ENCODE results near the gene KCNMB1. TPM values are rescaled to one million over a fixed set of nuclear protein-coding genes. Genes with fewer than 3 reads are reported as not detected.

Gene KCNMB1
- total and polyA plus RNA-seq, 2 of the 13 experiments (the other 11 are each of a cell fraction or from before 2014, with no cell fraction given), result not detected

- no peak overlapping the region for H3K27ac ChIP-seq (ENCODE audit: extremely low read length, insufficient read depth, low read length)
- DNase-seq (ENCODE audit: low spot score) (no peak), FAIRE-seq (no peak), ATAC-seq (no peak)
- no peaks in the 10 kb centered on the region for H3K36me3 ChIP-seq (replicated peaks in 1 of 2; ENCODE audit: control insufficient read depth in 1 of 2, insufficient read depth in 2 of 2, low read length in 2 of 2)
- WGBS (ENCODE audit: low lambda C conversion rate), result 26% methylated on average over 6 of the region's 6 CpGs
- H3K9me3 ChIP-seq (ENCODE audit: low read length), result no peaks in the 10 kb centered on the region
- intact Hi-C loops (cut with micrococcal nuclease; ENCODE audit: unreplicated experiment), result loop anchor here (2.0 kb wide), 1 partner anchor 151 kb away; no protein-coding TSS in a partner anchor
- CTCF ChIA-PET (ENCODE audit: low intra/inter-chr PET ratio, low total read pairs), result interaction anchor here (3.1 kb wide), 1 partner anchor 194 kb away, joined by 24 read pairs; no protein-coding TSS in a partner anchor
- BruUV-seq (replicated peaks), result no TSS peak
- no peaks in the 10 kb centered on the region for H3K4me1 ChIP-seq (ENCODE audit: insufficient read depth, low read length)
- POLR2A ChIA-PET, result no interaction called here
- H3K4me2 ChIP-seq (ENCODE audit: low read depth, low read length), result no peak overlapping the region
- H3K79me2 ChIP-seq (ENCODE audit: insufficient read depth, low read length), result no peaks in the 10 kb centered on the region
- TF ChIP-seq ZBTB26 (CRISPR knock-in tag; IDR thresholded peaks at IDR 0.05; ENCODE audit: borderline replicate concordance), result no peak
- TF ChIP-seq SKIL (CRISPR knock-in tag; IDR thresholded peaks at IDR 0.05; ENCODE audit: borderline replicate concordance), result no peak
- TF ChIP-seq JUNB (CRISPR knock-in tag; IDR thresholded peaks at IDR 0.05; ENCODE audit: borderline replicate concordance), result no peak
- no peak for TF ChIP-seq POLR2A (IDR thresholded peaks at IDR 0.05; ENCODE audit: insufficient read depth in 1 of 2, low read depth in 2 of 2, low read length in 2 of 2)
- no peak for TF ChIP-seq SAP130 (CRISPR knock-in tag; IDR thresholded peaks at IDR 0.05; ENCODE audit: low read depth)
- no peak for TF ChIP-seq ZNF639 (CRISPR knock-in tag; conservative IDR thresholded peaks at IDR 0.05)
- TF ChIP-seq HNRNPL (IDR thresholded peaks at IDR 0.05; ENCODE audit: low read depth, low read length), result no peak
- TF ChIP-seq ZNF550 (CRISPR knock-in tag; IDR thresholded peaks at IDR 0.05; ENCODE audit: borderline replicate concordance), result no peak
- TF ChIP-seq ZSCAN30 (CRISPR knock-in tag; IDR thresholded peaks at IDR 0.05), result no peak
- H3K9ac ChIP-seq (ENCODE audit: insufficient read depth, low read depth, low read length), result no peak overlapping the region
- no peak overlapping the region for H3K4me3 ChIP-seq (replicated peaks in 1 of 3; ENCODE audit: insufficient read depth in 1 of 3, low read depth in 2 of 3, low read length in 3 of 3)
- in situ Hi-C loops (cut with HindIII; ENCODE audit: extremely low pct_ligation_motif_present, low pct_unique_long_range_greater_than_20kb), result loop anchor here (5.0 kb wide), 2 partner anchors 192 to 317 kb away; no protein-coding TSS in a partner anchor
- no peaks in the 10 kb centered on the region; a peak in 2 of 5 replicates for H3K27me3 ChIP-seq (ENCODE audit: control insufficient read depth in 1 of 2, insufficient read depth in 2 of 2, low read length in 2 of 2)
- H4K20me1 ChIP-seq (ENCODE audit: insufficient read depth, low read length), result no peaks in the 10 kb centered on the region
- no peak overlapping the region for H2AFZ ChIP-seq (ENCODE audit: low read length)
Measured at GRCh38 chr5:170419643-170420042, 30.5 kb upstream of the KCNMB1 start.
